ENCODE data around the gene CPOX.

DNA sequence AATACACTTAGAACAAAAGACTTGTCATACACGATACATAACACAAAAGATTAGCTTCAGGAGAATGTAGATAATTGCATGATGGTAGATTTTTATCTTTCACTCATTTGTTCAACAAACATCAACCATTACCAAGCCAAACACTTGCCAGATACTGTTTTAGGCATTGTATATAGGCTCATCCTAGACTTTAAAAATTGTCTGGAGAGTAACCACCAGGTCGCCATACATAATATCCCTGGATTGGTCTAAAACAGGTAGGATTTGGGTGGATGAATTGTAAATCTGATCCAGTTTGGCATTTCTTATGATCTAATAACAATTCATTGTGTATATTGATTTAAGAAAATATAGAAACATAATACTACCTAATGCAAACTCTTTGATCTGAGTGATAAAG lies 38.8 kb downstream of the CPOX start:
- TF ChIP-seq, protein P1, sequence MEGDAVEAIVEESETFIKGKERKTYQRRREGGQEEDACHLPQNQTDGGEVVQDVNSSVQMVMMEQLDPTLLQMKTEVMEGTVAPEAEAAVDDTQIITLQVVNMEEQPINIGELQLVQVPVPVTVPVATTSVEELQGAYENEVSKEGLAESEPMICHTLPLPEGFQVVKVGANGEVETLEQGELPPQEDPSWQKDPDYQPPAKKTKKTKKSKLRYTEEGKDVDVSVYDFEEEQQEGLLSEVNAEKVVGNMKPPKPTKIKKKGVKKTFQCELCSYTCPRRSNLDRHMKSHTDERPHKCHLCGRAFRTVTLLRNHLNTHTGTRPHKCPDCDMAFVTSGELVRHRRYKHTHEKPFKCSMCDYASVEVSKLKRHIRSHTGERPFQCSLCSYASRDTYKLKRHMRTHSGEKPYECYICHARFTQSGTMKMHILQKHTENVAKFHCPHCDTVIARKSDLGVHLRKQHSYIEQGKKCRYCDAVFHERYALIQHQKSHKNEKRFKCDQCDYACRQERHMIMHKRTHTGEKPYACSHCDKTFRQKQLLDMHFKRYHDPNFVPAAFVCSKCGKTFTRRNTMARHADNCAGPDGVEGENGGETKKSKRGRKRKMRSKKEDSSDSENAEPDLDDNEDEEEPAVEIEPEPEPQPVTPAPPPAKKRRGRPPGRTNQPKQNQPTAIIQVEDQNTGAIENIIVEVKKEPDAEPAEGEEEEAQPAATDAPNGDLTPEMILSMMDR (IDR thresholded peaks at IDR 0.05): no peak
- TF ChIP-seq POLR2A (IDR thresholded peaks at IDR 0.05): no peak
- no peak for TF ChIP-seq EP300 (IDR thresholded peaks at IDR 0.05)

All from tibial nerve (tissue), 4 donors.